WTC11 (cell line): ENCODE data around the gene UBR2.

Experiments used
- TEAD4 ChIP-seq: sonication (generic); formaldehyde crosslinking; IDR thresholded peaks from 2 replicates; pipeline ENCODE4 v1.8.0; 2022; ENCODE audit warnings: mild to moderate bottlenecking, missing genetic modification reagents
- TF ChIP-seq, protein P1 (sequence below): sonication (generic); formaldehyde crosslinking; IDR thresholded peaks from 2 replicates; pipeline ENCODE4 v1.8.0; 2022; ENCODE audit warnings: mild to moderate bottlenecking, missing genetic modification reagents
- TF ChIP-seq, protein P2 (sequence below): sonication (generic); formaldehyde crosslinking; conservative IDR thresholded peaks from 2 replicates; pipeline ENCODE4 v1.8.1; 2022; ENCODE audit warnings: mild to moderate bottlenecking, missing genetic modification reagents
- TF ChIP-seq, protein P3 (sequence below): fragments of 200-600 bp; IDR thresholded peaks from 2 replicates; pipeline ENCODE4 v1.8.0; 2022; ENCODE audit warnings: antibody characterized with exemption
- TF ChIP-seq, protein P4 (sequence below): sonication (generic); formaldehyde crosslinking; IDR thresholded peaks from 2 replicates; pipeline ENCODE4 v1.8.1; 2023; ENCODE audit warnings: mild to moderate bottlenecking, missing genetic modification reagents, moderate library complexity

DNA sequence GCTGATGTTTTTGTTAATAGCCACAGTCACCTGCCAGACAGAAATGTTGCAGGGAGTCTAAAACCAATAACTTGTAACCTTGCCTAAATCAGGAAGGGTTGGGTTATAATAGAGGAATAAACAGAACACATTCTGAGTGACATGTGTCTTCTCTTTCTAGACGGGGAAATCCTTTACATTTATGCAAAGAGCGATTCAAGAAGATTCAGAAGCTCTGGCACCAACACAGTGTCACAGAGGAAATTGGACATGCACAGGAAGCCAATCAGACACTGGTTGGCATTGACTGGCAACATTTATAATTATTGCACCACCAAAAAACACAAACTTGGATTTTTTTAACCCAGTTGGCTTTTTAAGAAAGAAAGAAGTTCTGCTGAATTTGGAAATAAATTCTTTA, 127.0 kb downstream of the UBR2 start:
- TF ChIP-seq, protein P1, sequence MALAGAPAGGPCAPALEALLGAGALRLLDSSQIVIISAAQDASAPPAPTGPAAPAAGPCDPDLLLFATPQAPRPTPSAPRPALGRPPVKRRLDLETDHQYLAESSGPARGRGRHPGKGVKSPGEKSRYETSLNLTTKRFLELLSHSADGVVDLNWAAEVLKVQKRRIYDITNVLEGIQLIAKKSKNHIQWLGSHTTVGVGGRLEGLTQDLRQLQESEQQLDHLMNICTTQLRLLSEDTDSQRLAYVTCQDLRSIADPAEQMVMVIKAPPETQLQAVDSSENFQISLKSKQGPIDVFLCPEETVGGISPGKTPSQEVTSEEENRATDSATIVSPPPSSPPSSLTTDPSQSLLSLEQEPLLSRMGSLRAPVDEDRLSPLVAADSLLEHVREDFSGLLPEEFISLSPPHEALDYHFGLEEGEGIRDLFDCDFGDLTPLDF (CRISPR knock-in tag): no peak
- TF ChIP-seq, protein P2, sequence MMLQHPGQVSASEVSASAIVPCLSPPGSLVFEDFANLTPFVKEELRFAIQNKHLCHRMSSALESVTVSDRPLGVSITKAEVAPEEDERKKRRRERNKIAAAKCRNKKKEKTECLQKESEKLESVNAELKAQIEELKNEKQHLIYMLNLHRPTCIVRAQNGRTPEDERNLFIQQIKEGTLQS (CRISPR knock-in tag): no peak
- TF ChIP-seq, protein P3, sequence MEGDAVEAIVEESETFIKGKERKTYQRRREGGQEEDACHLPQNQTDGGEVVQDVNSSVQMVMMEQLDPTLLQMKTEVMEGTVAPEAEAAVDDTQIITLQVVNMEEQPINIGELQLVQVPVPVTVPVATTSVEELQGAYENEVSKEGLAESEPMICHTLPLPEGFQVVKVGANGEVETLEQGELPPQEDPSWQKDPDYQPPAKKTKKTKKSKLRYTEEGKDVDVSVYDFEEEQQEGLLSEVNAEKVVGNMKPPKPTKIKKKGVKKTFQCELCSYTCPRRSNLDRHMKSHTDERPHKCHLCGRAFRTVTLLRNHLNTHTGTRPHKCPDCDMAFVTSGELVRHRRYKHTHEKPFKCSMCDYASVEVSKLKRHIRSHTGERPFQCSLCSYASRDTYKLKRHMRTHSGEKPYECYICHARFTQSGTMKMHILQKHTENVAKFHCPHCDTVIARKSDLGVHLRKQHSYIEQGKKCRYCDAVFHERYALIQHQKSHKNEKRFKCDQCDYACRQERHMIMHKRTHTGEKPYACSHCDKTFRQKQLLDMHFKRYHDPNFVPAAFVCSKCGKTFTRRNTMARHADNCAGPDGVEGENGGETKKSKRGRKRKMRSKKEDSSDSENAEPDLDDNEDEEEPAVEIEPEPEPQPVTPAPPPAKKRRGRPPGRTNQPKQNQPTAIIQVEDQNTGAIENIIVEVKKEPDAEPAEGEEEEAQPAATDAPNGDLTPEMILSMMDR: no peak
- TF ChIP-seq TEAD4 (CRISPR knock-in tag): no peak
- TF ChIP-seq, protein P4, sequence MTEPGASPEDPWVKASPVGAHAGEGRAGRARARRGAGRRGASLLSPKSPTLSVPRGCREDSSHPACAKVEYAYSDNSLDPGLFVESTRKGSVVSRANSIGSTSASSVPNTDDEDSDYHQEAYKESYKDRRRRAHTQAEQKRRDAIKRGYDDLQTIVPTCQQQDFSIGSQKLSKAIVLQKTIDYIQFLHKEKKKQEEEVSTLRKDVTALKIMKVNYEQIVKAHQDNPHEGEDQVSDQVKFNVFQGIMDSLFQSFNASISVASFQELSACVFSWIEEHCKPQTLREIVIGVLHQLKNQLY (CRISPR knock-in tag): no peak
